HG02623 (cell line): ENCODE measurements around the gene SH2D5.

ENCODE experiments used
- ATAC-seq: cut with Tn5 transposase; IDR thresholded peaks from one replicate; pipeline ENCODE4 v1.9.1; 2021; ENCODE audit warnings: moderate library complexity; ENCODE audit not compliant: unreplicated experiment

Gene SH2D5

DNA sequence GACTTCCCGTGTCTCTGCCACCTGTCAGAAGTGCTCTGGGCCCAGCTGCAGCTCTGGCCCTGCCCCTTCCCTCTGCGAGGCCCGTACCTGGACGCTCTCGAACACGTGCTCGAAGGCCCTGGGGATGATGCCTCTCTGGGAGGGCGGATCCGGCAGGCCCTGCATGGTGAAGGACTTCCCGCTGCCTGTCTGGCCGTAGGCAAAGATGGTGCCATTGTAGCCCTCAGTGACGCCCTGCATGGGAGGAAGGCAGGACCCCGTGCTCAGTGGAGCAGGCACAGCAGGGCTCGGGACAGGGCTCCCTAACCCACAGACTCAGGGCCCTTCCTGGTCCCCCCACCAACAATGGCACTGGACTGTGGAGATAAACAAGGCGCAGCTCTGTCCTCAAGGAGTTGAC is 17.1 kb downstream of the SH2D5 start:
- no peak for ATAC-seq

DNA sequence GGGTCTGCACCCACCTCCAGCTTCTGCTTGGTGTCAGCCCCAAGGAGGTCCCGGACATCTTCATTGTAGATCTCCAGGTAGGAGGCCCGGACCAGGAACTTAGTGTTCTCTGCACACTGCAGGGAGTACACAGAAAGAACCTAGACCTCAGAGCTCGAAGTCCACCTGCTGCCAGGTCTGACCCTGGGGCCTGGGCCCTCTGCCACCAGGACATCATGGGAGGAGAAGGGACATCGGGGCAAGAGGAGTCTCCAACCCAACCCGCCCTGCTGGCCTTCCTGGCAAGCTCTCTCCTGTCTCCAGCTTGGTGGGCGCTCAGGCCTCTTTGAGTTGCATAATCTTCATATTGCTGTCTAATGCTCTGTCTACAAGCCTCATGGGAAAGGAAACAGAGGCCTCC is 19.1 kb downstream of the SH2D5 start:
- no peak for ATAC-seq

DNA sequence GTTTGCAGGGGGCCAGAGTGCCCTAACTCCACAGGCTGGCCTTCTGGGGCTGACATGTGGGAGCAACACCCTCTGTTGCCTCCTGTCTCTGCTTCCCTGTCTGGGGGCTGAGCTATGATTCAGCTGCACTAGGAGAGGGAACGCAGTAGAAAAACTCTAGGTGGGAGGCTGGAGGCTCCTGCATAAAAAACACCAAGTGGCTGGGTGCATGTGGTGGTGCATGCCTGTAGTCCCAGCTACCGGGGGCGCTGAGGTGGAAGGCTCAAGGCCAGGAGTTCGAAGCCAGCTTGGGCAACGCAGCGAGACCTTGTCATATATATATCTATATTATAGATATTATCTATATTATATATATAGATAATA is 20.3 kb downstream of the SH2D5 start:
- ATAC-seq: no peak

DNA sequence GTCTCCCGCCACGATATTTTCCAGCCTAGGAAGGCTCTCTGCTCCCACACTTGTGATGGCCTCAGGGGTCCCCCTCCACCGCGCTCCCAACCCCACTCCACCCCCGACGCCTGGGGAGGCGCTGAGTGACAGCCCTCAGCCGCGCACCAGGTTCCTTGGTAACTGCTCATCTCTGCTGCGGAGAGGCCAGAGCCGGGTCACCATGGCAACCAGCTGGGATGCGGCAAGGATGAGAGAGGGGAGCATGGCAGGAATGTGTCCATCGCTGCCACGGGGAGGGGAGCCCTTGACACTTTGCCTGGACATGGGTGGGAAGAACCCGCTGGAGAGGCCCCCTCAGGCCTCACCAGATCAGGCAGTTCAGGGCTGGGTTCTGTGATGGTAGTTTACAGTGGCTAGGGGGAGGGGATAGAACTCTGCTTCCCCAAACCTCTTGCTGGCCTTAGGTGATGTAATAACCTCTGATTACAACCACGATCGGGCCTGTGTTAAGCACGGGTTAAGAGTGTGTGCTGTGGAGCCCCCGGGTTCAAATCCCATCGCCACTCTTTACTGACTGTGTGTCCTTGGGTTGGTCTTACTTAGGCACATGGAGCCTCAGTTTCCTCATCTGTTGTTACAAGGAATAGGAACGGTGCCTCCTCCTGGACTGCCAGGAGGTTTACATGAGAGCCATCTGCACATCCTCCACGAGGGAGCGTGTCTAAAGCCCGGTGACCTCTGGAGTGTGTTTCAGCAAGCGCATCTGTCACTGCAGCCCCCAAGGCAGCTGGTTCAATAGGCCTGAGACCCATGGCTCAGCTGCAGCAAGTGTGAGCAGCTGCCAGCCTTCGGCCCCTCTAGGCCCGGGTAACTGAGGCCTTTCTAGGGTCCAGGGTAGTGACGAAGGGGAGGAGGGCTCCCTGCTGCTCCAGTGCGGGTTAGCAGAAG is 21.0 kb downstream of the SH2D5 start:
- no peak for ATAC-seq

DNA sequence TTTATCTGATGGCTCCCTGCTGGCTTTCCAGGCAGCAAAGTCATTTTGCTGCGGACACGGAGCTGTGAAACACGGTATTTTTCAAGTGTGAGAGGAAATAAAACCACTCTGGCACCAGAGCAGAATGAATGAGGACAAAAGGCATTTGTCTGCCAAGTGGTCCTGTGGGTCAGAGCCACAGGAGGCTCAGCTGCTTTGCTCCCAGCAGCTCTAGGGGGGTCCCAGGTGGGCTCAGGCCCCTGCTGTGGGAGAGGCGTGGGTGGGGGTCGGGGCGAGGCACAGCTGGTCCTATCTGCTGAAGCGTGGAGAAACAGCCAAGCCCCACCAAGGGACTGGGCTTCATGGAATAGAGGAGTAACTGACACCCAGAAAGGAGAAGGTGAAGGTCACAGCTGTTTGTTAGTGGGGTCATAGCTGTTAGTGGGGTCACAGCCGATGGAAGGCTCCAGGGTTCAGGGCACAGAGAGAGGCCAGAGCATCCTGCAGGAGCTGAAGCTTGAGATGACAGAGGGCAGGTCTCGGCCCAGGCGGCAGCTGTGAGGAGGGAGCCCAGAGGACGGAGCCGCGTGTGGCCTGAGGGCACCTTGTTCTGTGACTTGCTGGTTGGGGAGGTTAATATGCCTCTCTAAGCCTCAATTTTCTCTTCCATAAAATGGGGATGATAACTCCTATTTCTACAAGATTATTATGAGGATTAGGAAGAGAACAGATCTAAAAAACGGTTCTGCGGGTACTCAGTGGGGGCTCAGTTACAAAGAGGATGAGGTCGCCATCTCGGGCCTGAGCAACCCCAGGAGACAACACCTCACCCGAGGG is 21.8 kb downstream of the SH2D5 start:
- ATAC-seq: no peak

DNA sequence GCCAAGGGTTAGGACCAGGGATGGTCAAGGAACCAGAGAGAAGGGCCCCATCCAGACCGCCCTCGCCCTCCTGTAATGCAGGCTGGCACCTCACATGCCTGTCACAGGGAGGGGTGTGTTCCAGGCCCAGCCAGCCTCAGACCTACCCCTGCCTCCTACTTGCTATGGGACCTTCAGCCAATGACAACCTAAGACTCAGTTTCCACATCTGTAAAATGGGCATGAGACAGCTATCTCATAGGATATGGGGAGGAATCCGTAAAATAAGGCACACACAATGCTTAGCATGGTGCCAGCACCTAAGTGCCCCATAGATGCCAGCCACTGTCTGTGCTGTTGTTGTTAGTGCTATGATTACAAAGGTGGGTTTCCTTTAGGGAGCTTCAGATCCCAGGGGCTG is 22.6 kb downstream of the SH2D5 start:
- no peak for ATAC-seq

DNA sequence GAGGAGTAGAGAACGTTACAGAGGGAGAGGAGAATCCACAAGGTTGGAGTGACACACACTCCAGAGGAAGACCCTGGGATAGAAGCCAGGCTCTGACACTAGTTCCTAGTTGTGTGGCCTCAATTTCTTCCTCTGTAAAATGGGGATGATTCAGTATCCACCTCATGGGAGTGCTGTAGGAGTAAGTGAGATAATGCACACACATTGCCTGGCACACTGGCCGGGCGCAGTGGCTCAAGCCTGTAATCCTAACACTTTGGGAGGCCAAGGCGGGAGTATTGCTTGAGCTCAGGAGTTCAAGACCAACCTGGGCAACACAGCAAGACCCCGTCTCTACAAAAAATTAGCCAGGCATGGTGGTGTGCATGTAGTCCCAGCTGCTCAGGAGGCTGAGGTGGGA is 23.6 kb downstream of the SH2D5 start:
- no peak for ATAC-seq

DNA sequence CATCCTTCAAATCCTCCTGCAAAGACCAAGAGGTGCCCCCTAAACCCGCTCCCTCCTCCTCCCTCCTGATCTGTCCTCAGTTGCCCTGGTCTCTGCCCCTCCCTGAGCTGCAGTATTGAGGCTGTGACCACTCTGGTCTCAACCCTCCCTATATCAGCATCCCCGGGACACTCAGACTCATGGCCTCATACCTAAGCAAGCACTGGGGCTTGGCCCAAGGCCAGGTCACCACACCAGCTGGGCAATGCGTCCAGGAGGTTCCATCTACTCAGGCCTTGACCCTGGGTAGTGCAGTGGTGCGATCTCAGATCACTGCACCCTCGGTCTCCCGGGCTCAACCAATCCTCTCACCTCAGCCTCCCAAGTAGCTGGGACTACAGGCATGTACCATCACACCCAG is 24.4 kb downstream of the SH2D5 start:
- no peak for ATAC-seq

DNA sequence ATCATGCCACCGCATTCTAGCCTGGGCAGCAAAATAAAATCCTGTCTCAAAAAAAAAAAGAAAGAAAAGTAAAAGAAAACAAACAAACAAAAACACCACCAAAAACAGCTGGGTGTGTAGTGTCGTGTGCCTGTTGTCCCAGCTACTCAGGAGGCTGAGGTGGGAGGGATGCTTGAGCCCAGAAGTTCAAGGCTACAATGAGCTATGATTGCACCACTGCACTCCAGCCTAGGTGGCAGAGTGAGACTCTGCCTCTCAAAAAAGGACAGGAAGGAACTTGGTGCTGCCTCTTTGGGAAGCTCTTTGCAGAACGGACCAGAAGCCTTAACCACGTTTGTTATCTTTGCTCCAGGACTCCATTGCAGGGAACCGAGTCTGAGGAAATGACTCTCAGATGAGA is 25.7 kb downstream of the SH2D5 start:
- no peak for ATAC-seq

DNA sequence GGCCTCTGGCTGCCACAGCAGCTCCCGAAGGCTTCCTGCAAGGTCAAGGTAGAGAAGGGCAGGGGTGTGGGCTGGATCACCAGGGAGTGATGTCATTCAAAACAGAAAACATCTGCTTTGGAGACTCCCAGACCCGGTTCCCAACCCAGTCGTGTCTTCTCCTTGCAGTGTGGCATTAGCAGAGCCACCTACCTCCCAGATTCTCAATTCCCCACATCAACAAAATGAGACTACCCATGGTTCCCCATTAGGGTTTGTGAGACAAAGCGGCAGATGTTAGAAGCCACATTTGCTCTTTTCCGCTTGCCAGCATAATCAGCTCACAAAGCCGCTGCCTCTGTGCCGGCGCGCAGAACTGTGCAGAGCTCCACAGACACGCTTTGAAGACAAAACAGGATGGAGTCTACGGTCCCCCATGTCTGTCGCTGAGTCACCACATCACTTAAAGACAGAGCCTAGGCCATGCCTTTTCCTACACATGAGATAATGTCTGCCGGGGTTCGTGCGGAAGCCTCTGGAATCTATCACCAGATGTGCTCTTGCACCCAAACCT is 27.2 kb downstream of the SH2D5 start:
- no peak for ATAC-seq

DNA sequence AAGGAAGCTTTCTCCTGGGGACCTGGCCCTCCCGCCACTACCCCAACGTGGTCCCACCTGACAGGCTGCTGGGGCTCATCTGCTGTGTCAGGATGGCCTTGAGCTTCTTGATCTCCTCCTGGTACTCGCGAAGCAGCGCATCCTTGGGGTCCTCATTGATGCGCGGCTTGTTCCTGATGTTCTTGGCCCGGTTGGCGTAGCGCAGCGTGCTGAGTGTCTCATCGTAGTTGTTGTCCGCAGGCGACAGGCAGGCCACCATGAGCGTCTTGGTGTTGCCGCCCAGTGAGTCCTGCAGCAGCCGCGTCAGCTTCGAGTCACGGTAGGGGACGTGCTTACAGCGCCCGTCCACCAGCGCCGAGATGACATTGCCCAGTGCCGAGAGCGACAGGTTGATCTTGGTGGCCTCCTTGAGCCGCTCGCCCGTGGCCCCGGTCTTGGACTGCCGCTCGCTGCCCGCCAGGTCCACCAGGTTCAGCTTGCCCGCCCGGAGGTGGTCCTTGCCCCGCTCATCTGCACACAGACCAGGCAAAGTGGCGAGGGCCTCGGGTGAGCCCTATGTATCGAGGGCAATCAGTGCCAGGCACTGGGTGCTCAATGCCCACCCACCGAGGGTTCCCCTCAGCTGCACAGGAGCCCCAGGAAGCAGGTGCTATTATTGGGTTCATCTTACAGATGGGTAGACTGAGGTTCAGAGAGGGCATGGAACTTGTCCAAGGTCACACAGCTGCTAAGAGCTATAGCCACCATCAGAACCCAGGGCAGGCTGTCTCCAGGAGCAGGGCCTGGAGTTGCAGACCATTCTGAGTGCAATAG is 27.9 kb downstream of the SH2D5 start:
- no peak for ATAC-seq

DNA sequence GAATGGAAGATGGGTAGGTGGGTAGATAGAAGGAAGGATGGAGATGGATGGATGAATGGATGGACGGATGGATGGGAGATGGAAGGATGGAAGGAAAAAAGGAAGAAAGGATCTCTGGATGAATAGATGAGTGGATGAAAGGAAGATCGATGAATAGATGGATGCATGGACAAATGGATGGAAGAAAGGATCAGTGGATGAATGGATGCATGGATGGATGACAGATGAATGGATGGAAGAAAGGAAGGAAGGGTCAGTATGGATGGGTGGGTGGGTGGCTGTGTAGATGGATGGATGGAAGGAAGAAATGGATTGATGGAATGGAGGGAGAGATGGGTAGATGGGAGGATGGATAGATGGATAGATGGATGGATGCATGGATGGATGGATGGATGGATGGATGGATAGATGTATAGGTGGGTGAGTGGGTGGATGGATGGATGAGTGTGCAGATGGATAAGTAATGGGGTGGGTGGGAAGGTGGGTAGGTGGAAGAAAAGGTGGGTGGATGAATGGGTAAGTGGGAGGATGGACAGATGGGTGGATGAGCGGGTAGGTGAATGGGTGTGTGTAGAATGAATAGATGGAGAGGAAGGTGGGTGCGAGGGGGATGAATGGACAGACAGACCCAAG is 29.3 kb downstream of the SH2D5 start:
- ATAC-seq: no peak

DNA sequence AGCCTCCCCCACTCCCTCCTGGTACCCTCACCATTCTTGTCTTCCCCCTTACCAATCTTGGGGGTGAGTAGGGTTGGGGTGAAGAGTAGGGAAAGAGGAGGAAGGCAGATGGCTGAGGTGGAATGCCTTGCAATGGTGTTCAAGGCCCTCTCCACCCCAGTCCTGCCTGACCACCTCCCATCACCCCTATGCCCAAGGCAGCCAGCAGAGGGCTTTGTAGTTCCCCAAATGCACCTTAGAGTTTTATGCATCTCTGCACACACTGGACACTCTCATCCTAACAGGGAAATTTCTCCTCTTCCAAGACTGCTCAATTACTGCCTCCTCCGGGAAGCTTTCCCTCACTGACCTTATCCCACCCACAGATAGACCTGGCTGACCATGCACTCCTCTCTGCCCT is 30.1 kb downstream of the SH2D5 start:
- ATAC-seq: no peak

DNA sequence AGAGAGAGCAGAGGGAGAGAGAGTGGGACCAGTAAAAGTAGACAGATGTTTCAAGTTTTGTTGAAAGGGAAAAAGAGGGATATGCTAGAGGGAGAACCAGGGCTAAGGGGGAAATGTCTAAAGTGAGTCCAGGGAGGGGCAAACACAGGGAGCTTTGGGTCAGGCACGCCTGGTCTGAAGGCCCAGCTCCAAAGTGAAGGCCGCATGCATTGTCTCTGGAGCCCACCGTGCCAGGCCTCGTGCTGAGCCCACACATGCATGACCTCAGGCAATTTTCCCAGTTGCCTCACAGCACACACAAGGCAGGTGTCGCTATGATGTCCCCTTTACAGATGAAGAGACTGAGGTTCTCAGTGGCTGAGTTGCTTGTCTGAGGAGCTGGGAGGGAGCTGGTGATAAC is 30.7 kb downstream of the SH2D5 start:
- ATAC-seq: no peak

DNA sequence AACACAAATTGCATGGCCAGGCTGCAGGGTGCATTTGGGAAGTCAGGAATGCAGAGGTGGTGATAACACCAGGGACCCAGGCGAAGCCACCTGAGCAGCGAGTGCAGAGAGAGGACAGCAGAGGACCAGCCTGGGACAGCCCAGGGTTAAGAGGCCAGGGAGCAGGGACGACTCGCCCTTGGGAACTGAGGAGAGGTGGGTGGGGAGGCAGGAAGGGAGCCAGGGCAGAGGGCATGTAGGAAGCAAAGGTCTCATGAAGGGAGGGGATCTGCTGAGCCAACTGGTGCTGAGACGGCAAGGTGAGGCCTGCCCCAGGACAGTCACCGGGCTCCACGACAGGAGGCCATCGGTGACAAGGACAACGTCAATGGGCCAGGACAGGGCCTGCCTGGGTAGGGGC is 31.1 kb downstream of the SH2D5 start:
- no peak for ATAC-seq

DNA sequence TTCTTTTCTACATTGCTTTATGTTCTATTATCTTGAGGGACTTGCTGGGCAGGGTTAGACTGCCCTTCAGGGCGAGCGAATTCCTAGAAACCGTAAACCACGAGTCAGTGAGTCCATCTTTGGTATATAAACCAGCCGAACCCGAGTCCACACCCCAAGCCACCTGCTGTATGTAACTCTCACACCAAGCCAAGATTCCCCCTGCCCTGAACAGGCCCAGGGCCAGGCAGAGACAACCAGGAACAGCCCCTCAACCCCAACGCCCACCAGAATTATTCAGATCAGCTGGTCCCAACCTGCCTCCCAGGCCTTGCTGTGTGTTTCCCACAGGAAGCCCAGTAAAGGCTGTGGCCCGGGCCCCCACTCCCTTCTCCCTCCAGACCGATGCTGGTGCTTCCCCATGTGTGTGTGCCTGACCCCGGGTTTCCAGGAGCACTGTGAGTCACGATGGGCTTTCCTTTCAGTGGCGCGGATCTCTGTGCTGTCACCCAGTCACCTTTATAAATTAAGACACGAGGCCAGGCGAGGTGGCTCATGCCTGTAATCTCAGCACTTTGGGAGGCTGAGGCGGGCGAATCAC is 31.8 kb downstream of the SH2D5 start:
- ATAC-seq: no peak

DNA sequence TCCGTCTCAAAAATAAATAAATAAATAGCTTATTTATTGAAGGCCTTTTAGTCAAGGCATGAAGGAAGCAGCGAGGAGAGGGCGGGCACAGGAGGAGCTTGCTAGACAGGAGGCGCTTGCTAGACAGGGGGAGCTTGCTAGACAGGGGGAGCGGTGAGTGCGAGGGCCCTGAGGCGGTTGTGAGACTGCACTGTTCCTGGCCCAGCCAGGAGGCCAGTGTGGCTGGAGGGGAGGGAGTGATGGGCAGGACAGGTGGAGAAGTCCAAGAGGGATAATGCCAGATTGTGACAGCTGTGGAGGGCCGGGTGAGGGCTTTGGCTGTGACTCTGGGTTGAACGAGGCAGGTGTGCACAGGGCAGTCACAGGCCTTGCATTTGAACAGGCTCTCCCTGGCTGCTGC is 32.9 kb downstream of the SH2D5 start:
- no peak for ATAC-seq

DNA sequence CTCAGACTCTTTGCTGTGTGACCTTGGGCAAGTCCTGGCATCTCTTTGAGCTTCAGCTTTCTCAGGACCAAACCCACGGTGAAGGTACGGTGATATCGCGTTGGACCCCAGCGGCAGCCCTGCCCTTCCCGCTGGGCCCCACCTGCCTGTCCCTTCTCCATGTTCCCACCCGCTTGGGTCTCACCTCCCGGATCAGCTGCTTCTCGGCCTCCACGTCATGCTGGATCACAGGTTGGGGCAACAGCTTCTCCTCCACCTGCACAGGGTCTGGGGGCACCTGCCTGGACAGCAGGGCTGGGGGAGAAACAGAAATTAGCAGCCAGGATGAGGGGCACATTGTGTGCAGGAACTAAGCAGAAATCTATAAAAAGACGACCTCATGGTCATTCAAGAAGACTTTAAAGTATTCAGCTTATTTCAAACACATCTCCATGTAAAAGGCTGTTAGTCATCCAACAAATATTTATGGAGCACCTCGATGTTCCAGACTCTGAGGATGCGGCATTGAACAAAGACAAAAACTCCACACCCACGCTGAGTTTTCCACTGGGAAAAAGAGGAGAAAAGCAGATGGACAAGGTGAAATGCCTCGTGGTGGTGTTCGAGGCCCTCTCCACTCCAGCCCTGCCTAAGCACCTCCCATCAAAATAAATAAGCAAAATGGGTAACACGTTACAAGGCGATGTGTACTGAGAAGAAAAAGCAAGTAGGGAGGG is 34.1 kb downstream of the SH2D5 start:
- ATAC-seq: no peak

DNA sequence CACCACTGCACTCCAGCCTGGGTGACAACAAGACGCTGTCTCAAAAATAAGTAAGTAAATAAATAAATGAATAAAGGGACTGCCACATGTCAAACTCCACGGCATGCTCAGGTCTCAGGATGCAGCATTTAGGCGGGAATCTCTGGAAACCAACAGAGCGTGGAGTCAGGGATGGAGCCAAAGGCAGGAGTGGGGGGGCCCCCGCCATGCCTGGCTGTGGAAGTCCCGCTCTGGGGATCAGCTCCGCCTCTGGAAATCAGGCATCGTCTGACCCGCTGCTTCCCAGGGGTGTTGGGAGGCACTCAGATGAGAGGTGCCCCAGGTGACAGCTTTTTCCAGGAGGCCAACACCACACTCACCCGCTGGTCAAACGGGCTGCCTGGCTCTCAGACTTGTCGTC is 34.9 kb downstream of the SH2D5 start:
- ATAC-seq: no peak
